Measurements from ENCODE around the gene PIWIL1. TPM values are rescaled to one million over a fixed set of nuclear protein-coding genes. Genes with fewer than 3 reads are reported as not detected.

Gene PIWIL1
- total and polyA plus RNA-seq, 7 experiments from 2014 or later = not detected

- H3K4me1 ChIP-seq (ENCODE audit: control insufficient read depth in 2 of 2, insufficient read depth in 2 of 2, low read length in 2 of 2) = no peaks in the 10 kb centered on the region
- Mint-ChIP-seq H3K27me3 (peaks cover 0 to 31% (median 11%) of the 10 kb centered on the region in 5 donors), H3K9me3 (peaks cover 0 to 5% (median 0%) of the 10 kb centered on the region in 11 donors), H3K27ac (no peak overlapping the region), H3K4me3 (no peak overlapping the region), H3K36me3 (no peaks in the 10 kb centered on the region), H3K4me1 (no peaks in the 10 kb centered on the region)
- ATAC-seq (no peak), DNase-seq (no peak)
- H3K4me3 ChIP-seq (ENCODE audit: low read length) = no peak overlapping the region
- CTCF ChIA-PET = no interaction called here
- no peaks in the 10 kb centered on the region for H3K36me3 ChIP-seq (ENCODE audit: control insufficient read depth in 2 of 3, insufficient read depth in 3 of 3, low read length in 3 of 3)
- H3K27ac ChIP-seq (ENCODE audit: low read depth, low read length) = no peak overlapping the region
- H3K27me3 ChIP-seq (ENCODE audit: control insufficient read depth in 2 of 2, insufficient read depth in 2 of 2, low read length in 2 of 2) = no peaks in the 10 kb centered on the region
- POLR2A ChIA-PET = no interaction called here
- intact Hi-C loops (cut with micrococcal nuclease) = no loop called here
- H3K9me3 ChIP-seq (ENCODE audit: control insufficient read depth in 2 of 3, low read length in 3 of 3) = no peaks in the 10 kb centered on the region
These were observed 29.8 kb downstream of the PIWIL1 start for GRCh38 chr12:130367523-130367922.

- Histone ChIP-seq H3K36me3 (ENCODE audit: control insufficient read depth in 2 of 3, insufficient read depth in 3 of 3, low read length in 3 of 3) (no peaks in the 10 kb centered on the region), H3K27me3 (ENCODE audit: control insufficient read depth in 2 of 2, insufficient read depth in 2 of 2, low read length in 2 of 2) (no peaks in the 10 kb centered on the region), H3K9me3 (ENCODE audit: control insufficient read depth in 2 of 3, low read length in 3 of 3) (no peaks in the 10 kb centered on the region), H3K4me1 (ENCODE audit: control insufficient read depth in 2 of 2, insufficient read depth in 2 of 2, low read length in 2 of 2) (no peaks in the 10 kb centered on the region), H3K4me3 (ENCODE audit: low read length) (no peak overlapping the region), H3K27ac (ENCODE audit: low read depth, low read length) (no peak overlapping the region)
- H3K4me1 Mint-ChIP-seq = no peaks in the 10 kb centered on the region
- no peak overlapping the region for H3K4me3 Mint-ChIP-seq
- ChIA-PET POLR2A (no interaction called here), CTCF (no interaction called here)
- H3K36me3 Mint-ChIP-seq = no peaks in the 10 kb centered on the region
- H3K27me3 Mint-ChIP-seq = peaks cover 0 to 31% (median 4%) of the 10 kb centered on the region in 5 donors
- intact Hi-C loops (cut with micrococcal nuclease) = no loop called here
- H3K9me3 Mint-ChIP-seq = peaks cover 0 to 3% (median 0%) of the 10 kb centered on the region in 11 donors
- ATAC-seq (no peak), DNase-seq (no peak)
- no peak overlapping the region for H3K27ac Mint-ChIP-seq
These were observed 32.1 kb downstream of the PIWIL1 start for GRCh38 chr12:130369816-130370215.

- Histone ChIP-seq H3K27me3 (ENCODE audit: control insufficient read depth in 2 of 2, insufficient read depth in 2 of 2, low read length in 2 of 2) (no peaks in the 10 kb centered on the region), H3K36me3 (ENCODE audit: control insufficient read depth in 2 of 3, insufficient read depth in 3 of 3, low read length in 3 of 3) (no peaks in the 10 kb centered on the region), H3K4me3 (ENCODE audit: low read length) (no peak overlapping the region), H3K27ac (ENCODE audit: low read depth, low read length) (no peak overlapping the region), H3K9me3 (ENCODE audit: control insufficient read depth in 2 of 3, low read length in 3 of 3) (no peaks in the 10 kb centered on the region), H3K4me1 (ENCODE audit: control insufficient read depth in 2 of 2, insufficient read depth in 2 of 2, low read length in 2 of 2) (no peaks in the 10 kb centered on the region)
- Mint-ChIP-seq H3K36me3 (no peaks in the 10 kb centered on the region), H3K27me3 (peaks cover 0 to 38% (median 14%) of the 10 kb centered on the region in 5 donors), H3K27ac (no peak overlapping the region), H3K9me3 (peaks cover 0 to 4% (median 0%) of the 10 kb centered on the region in 11 donors), H3K4me1 (no peaks in the 10 kb centered on the region), H3K4me3 (no peak overlapping the region)
- CTCF ChIA-PET = no interaction called here
- POLR2A ChIA-PET = no interaction called here
- no peak for ATAC-seq
- DNase-seq = no peak
- intact Hi-C loops (cut with micrococcal nuclease) = no loop called here
These were observed 33.6 kb downstream of the PIWIL1 start for GRCh38 chr12:130371296-130371695.

GRCh38 chr12:130372936-130373335 lies 35.2 kb downstream of the PIWIL1 start:
- ChIA-PET CTCF (no interaction called here), POLR2A (no interaction called here)
- Histone ChIP-seq H3K27ac (ENCODE audit: low read depth, low read length) (no peak overlapping the region), H3K9me3 (ENCODE audit: control insufficient read depth in 2 of 3, low read length in 3 of 3) (no peaks in the 10 kb centered on the region), H3K4me3 (ENCODE audit: low read length) (no peak overlapping the region), H3K36me3 (ENCODE audit: control insufficient read depth in 2 of 3, insufficient read depth in 3 of 3, low read length in 3 of 3) (peaks cover 0 to 3% (median 0%) of the 10 kb centered on the region in 3 experiments), H3K27me3 (ENCODE audit: control insufficient read depth in 2 of 2, insufficient read depth in 2 of 2, low read length in 2 of 2) (no peaks in the 10 kb centered on the region), H3K4me1 (ENCODE audit: control insufficient read depth in 2 of 2, insufficient read depth in 2 of 2, low read length in 2 of 2) (no peaks in the 10 kb centered on the region)
- intact Hi-C loops (cut with micrococcal nuclease) = no loop called here
- peaks cover 0 to 49% (median 27%) of the 10 kb centered on the region in 5 donors for H3K27me3 Mint-ChIP-seq
- H3K36me3 Mint-ChIP-seq = no peaks in the 10 kb centered on the region
- no peak overlapping the region for H3K27ac Mint-ChIP-seq
- ATAC-seq (no peak), DNase-seq (no peak)
- H3K4me1 Mint-ChIP-seq = no peaks in the 10 kb centered on the region
- H3K4me3 Mint-ChIP-seq = no peak overlapping the region
- H3K9me3 Mint-ChIP-seq = peaks cover 0 to 4% (median 0%) of the 10 kb centered on the region in 11 donors

GRCh38 chr12:130374083-130374482 lies 36.4 kb downstream of the PIWIL1 start:
- H3K9me3 ChIP-seq (ENCODE audit: control insufficient read depth in 2 of 3, low read length in 3 of 3) = no peaks in the 10 kb centered on the region
- no peaks in the 10 kb centered on the region for H3K4me1 ChIP-seq (ENCODE audit: control insufficient read depth in 2 of 2, insufficient read depth in 2 of 2, low read length in 2 of 2)
- peaks cover 0 to 53% (median 32%) of the 10 kb centered on the region in 5 donors for H3K27me3 Mint-ChIP-seq
- H3K27ac Mint-ChIP-seq = no peak overlapping the region
- POLR2A ChIA-PET = no interaction called here
- peaks cover 0 to 3% (median 0%) of the 10 kb centered on the region in 3 experiments for H3K36me3 ChIP-seq (ENCODE audit: control insufficient read depth in 2 of 3, insufficient read depth in 3 of 3, low read length in 3 of 3)
- DNase-seq (no peak), ATAC-seq (no peak)
- CTCF ChIA-PET = interaction anchor here (1.1 kb wide), 1 partner anchor 39 kb away, joined by 3 read pairs; no protein-coding TSS in a partner anchor
- no peaks in the 10 kb centered on the region for H3K27me3 ChIP-seq (ENCODE audit: control insufficient read depth in 2 of 2, insufficient read depth in 2 of 2, low read length in 2 of 2)
- intact Hi-C loops (cut with micrococcal nuclease) = no loop called here
- no peak overlapping the region for H3K4me3 Mint-ChIP-seq
- no peak overlapping the region for H3K27ac ChIP-seq (ENCODE audit: low read depth, low read length)
- no peaks in the 10 kb centered on the region for H3K36me3 Mint-ChIP-seq
- H3K4me3 ChIP-seq (ENCODE audit: low read length) = no peak overlapping the region
- no peaks in the 10 kb centered on the region for H3K4me1 Mint-ChIP-seq
- peaks cover 0 to 3% (median 0%) of the 10 kb centered on the region in 11 donors for H3K9me3 Mint-ChIP-seq

- H3K4me1 ChIP-seq (ENCODE audit: control insufficient read depth in 2 of 2, insufficient read depth in 2 of 2, low read length in 2 of 2) = no peaks in the 10 kb centered on the region
- ChIA-PET CTCF (no interaction called here), POLR2A (no interaction called here)
- H3K9me3 ChIP-seq (ENCODE audit: control insufficient read depth in 2 of 3, low read length in 3 of 3) = no peaks in the 10 kb centered on the region
- H3K27ac ChIP-seq (ENCODE audit: low read depth, low read length) = no peak overlapping the region
- H3K36me3 ChIP-seq (ENCODE audit: control insufficient read depth in 2 of 3, insufficient read depth in 3 of 3, low read length in 3 of 3) = peaks cover 0 to 3% (median 0%) of the 10 kb centered on the region in 3 experiments
- Mint-ChIP-seq H3K27ac (no peak overlapping the region), H3K27me3 (peaks cover 0 to 50% (median 25%) of the 10 kb centered on the region in 5 donors), H3K9me3 (peaks cover 0 to 3% (median 0%) of the 10 kb centered on the region in 11 donors), H3K36me3 (no peaks in the 10 kb centered on the region), H3K4me1 (no peaks in the 10 kb centered on the region), H3K4me3 (no peak overlapping the region)
- DNase-seq (no peak), ATAC-seq (no peak)
- no peaks in the 10 kb centered on the region for H3K27me3 ChIP-seq (ENCODE audit: control insufficient read depth in 2 of 2, insufficient read depth in 2 of 2, low read length in 2 of 2)
- intact Hi-C loops (cut with micrococcal nuclease) = no loop called here
- H3K4me3 ChIP-seq (ENCODE audit: low read length) = no peak overlapping the region
These were observed 37.9 kb downstream of the PIWIL1 start for GRCh38 chr12:130375296-130376287.
